Progenitor cell of endocrine pancreas (in vitro differentiated cells): ENCODE data around the gene STAMBP. TPM values are rescaled to one million over a fixed set of nuclear protein-coding genes. Genes with fewer than 3 reads are reported as not detected.
"Not testable (repeated sequence)": the region's sequence is repeated elsewhere in the genome, so short reads cannot be mapped to it uniquely, and the experiment has no call there.

Experiments
- DNase-seq: peaks from one replicate; pipeline ENCODE4 v3.0.0; 2021; ENCODE audit warnings: low spot score; ENCODE audit not compliant: unreplicated experiment
- H3K27ac Mint-ChIP-seq: 2 replicates; pipeline ENCODE4 v1.8.0; 2021; ENCODE audit warnings: mild to moderate bottlenecking, moderate library complexity, mixed read lengths
- H3K27me3 Mint-ChIP-seq: 2 replicates; pipeline ENCODE4 v1.8.0; 2021; ENCODE audit warnings: mixed read lengths
- H3K36me3 Mint-ChIP-seq: 2 replicates; pipeline ENCODE4 v1.8.0; 2022; ENCODE audit warnings: mixed read lengths; ENCODE audit not compliant: insufficient read depth
- H3K4me1 Mint-ChIP-seq: 2 replicates; pipeline ENCODE4 v1.8.0; 2021; ENCODE audit warnings: low read depth, mixed read lengths
- H3K4me3 Mint-ChIP-seq: 2 replicates; pipeline ENCODE4 v1.8.0; 2021; ENCODE audit warnings: low read depth, mild to moderate bottlenecking, moderate library complexity, mixed read lengths
- H3K9me3 Mint-ChIP-seq: 2 replicates; pipeline ENCODE4 v1.8.0; 2021; ENCODE audit warnings: low read depth, mixed read lengths
- CTCF ChIP-seq: fragments of 200-600 bp; sonication (generic); IDR thresholded peaks from one replicate; pipeline ENCODE4 v1.5.0; 2021; ENCODE audit warnings: antibody characterized with exemption, mild to moderate bottlenecking; ENCODE audit not compliant: unreplicated experiment
- total RNA-seq: library from RNA; stranded (reverse); gene quantifications from 2 replicates; pipeline ENCODE4 v1.2.1, GENCODE V29; 2021

STAMBP gene
- total RNA-seq, 1 donor from 2014 or later = 39.0 TPM

DNA sequence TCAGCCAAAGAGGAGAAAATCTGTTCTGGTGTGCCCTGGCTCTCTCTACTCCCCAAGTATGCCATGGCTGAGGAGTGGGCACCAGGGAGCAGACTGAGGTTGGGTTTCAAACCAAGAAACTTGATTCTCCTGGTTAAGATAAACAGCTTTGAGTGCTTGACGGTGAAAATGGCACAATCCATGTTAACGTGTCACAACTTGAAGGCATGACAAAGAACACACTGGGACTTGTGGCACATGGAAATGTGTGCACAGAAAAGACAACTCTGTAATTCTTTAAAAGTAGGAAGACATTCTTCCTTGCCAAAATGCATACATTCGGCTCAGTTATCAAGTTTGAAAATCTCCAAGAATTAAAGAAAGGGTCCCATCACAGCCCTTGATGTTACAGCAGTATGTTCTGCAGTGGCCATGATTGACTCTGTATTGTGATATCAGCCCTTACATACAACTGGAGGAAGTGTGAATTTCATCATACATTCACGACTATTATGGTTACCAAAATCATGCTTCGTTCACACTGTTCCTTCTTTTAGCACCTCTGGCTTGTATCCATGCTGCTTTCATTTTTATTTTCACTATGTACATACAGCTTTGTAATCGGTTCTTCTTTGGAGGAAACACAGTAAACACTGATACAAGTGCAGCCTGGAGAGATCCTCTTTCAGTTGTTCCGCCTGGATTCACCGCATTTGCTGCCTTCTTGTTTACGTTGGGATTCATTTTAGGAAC lies 48.5 kb downstream of the STAMBP start:
- Mint-ChIP-seq H3K27me3 (peaks cover 3% of the 10 kb centered on the region), H3K27ac (no peak overlapping the region), H3K9me3 (no peaks in the 10 kb centered on the region), H3K4me1 (no peaks in the 10 kb centered on the region), H3K4me3 (no peak overlapping the region), H3K36me3 (no peaks in the 10 kb centered on the region)
- TF ChIP-seq CTCF = no peak
- DNase-seq = no peak

GRCh38 chr2:73877984-73878383 lies 49.2 kb downstream of the STAMBP start:
- not testable (repeated sequence) for DNase-seq, H3K9me3 Mint-ChIP-seq, H3K27ac Mint-ChIP-seq, H3K4me3 Mint-ChIP-seq, H3K36me3 Mint-ChIP-seq, H3K27me3 Mint-ChIP-seq, H3K4me1 Mint-ChIP-seq

- Mint-ChIP-seq H3K4me3 (no peak overlapping the region), H3K4me1 (no peaks in the 10 kb centered on the region), H3K27ac (no peak overlapping the region), H3K36me3 (no peaks in the 10 kb centered on the region), H3K27me3 (peaks cover 11% of the 10 kb centered on the region), H3K9me3 (no peaks in the 10 kb centered on the region)
- no peak for DNase-seq
- TF ChIP-seq CTCF = no peak
Measured at GRCh38 chr2:73885406-73885805, 56.6 kb downstream of the STAMBP start.

DNA sequence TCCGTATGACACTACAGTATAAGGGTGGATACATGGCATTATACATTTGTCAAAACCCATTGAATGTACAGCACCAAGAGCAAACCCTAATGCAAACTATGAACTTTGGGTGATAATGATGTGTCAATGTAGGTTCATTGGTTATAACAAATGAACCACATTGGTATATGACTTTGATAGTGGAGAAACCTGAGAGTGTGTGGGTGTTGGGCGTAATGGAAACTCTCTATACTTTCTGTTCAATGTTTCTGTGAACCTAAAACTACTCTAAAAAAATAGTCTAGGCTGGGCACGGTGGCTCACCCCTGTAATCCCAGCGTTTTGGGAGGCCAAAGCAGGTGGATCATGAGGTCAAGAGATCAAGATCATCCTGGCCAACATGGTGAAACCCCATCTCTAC lies 57.6 kb downstream of the STAMBP start:
- no peaks in the 10 kb centered on the region for H3K4me1 Mint-ChIP-seq
- H3K9me3 Mint-ChIP-seq = no peaks in the 10 kb centered on the region
- H3K36me3 Mint-ChIP-seq = no peaks in the 10 kb centered on the region
- H3K4me3 Mint-ChIP-seq = no peak overlapping the region
- no peak for TF ChIP-seq CTCF
- peaks cover 10% of the 10 kb centered on the region for H3K27me3 Mint-ChIP-seq
- DNase-seq = no peak
- no peak overlapping the region for H3K27ac Mint-ChIP-seq

- H3K4me1 Mint-ChIP-seq, DNase-seq, H3K36me3 Mint-ChIP-seq, H3K9me3 Mint-ChIP-seq, H3K4me3 Mint-ChIP-seq, H3K27ac Mint-ChIP-seq: not testable (repeated sequence)
- peaks cover 14% of the 10 kb centered on the region for H3K27me3 Mint-ChIP-seq
Measured at GRCh38 chr2:73887596-73888353, 59.0 kb downstream of the STAMBP start.

DNA sequence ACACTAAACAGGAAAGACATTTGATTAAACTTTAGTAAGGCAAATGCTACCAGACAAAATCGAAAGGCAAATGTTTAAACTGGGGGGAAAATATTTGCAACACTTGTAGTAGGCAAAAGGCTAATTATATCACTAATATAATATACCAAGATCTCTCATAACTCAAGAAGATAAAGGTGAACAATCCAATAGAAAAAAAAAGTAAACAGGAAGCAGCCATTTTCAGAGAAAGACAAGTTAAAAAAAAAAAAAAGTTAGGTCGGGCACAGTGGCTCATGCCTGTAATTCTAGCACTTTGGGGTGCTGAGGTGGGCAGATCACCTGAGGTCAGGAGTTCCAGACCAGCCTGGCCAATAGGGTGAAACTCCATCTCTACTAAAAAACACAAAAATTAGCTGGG lies 59.6 kb downstream of the STAMBP start:
- DNase-seq = no peak
- H3K27me3 Mint-ChIP-seq = peaks cover 14% of the 10 kb centered on the region
- H3K4me1 Mint-ChIP-seq = no peaks in the 10 kb centered on the region
- H3K9me3 Mint-ChIP-seq = no peaks in the 10 kb centered on the region
- H3K4me3 Mint-ChIP-seq = no peak overlapping the region
- no peaks in the 10 kb centered on the region for H3K36me3 Mint-ChIP-seq
- TF ChIP-seq CTCF = no peak
- H3K27ac Mint-ChIP-seq = no peak overlapping the region
